SK-N-SH (cell line): Measurements from ENCODE around the gene EYA2.

Experiments used
- CTCF ChIP-seq: fragments of 200-600 bp; sonication (generic); IDR thresholded peaks from 2 replicates; pipeline ENCODE4 v1.6.1; 2017; ENCODE audit warnings: antibody characterized with exemption, mild to moderate bottlenecking, moderate library complexity
- EP300 ChIP-seq, 2 experiments: IDR thresholded peaks; 2 replicates each; pipeline versions ENCODE4 v1.4.0 to v1.6.1; 2012; ENCODE audit warnings: borderline replicate concordance in 1 of 2, low read depth in 1 of 2, low read length in 1 of 2
- MAX ChIP-seq: IDR thresholded peaks from 2 replicates; pipeline ENCODE4 v1.4.0; 2012; ENCODE audit warnings: low read depth
- RAD21 ChIP-seq: IDR thresholded peaks from 2 replicates; pipeline ENCODE4 v1.6.1; 2012; ENCODE audit warnings: mild to moderate bottlenecking, low read length
- TCF12 ChIP-seq: IDR thresholded peaks from 2 replicates; pipeline ENCODE4 v1.4.0; 2012
- ZBTB33 ChIP-seq: IDR thresholded peaks from 2 replicates; pipeline ENCODE4 v1.4.0; 2012; ENCODE audit warnings: low read depth, borderline replicate concordance

GRCh38 chr20:46915575-46916257 lies 21.1 kb downstream of the EYA2 start:
- TF ChIP-seq CTCF (no peak), EP300 (IDR thresholded peaks at IDR 0.05; ENCODE audit: borderline replicate concordance in 1 of 2, low read depth in 1 of 2, low read length in 1 of 2) (no peak), TCF12 (no peak), ZBTB33 (no peak), MAX (no peak), RAD21 (no peak)
